ENCODE results near the gene RBL1. TPM values are rescaled to one million over a fixed set of nuclear protein-coding genes. Genes with fewer than 3 reads are reported as not detected.
"Not testable (repeated sequence)": the region's sequence is repeated elsewhere in the genome, so short reads cannot be mapped to it uniquely, and the experiment has no call there.

The RBL1 gene
- total RNA-seq, 1 donor from 2014 or later: 22.1 TPM

DNA sequence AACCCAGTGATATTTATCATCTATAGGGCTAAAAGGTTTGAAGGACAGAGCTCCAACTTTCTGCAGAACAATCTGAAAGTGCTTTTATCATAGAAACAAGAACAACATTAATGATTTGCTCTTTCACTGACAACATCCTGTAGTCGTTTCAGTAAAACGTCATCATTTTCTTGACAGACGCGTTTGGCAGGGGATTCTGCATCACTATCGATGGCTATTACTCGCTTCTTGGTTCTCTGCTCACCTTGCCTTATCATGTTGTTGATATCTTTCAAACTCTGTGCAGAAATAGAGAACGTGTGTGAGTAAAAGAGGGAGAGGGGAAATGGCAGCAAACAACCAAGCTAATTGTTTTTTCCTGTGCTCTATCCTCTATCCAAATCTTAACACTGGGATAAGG, 97.1 kb downstream of the RBL1 start:
- Mint-ChIP-seq H3K36me3 (peaks cover 57% of the 10 kb centered on the region), H3K27ac (no peak overlapping the region)

DNA sequence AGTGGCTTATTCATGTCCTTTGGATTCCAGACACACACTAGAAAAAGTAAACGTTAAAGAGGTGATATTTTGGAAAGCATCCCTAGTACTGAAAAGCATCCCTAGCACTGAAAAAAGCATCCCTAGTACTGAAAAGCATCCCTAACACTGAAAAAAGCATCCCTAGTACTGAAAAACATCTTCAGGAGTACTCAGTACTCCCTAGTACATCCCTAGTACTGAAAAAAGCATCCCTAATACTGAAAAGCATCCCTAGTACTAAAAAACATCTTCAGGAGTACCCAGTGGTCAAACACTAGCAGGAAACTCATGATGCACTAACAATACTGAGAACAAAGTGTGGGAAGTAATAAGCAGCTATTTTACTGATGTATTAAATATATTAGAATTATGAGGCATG, 98.7 kb downstream of the RBL1 start:
- Histone ChIP-seq H3K4me1 (no peaks in the 10 kb centered on the region), H3K79me2 (ENCODE audit: low read depth) (no peaks in the 10 kb centered on the region), H3K9me3 (ENCODE audit: low read depth) (peaks cover 5% of the 10 kb centered on the region), H3K4me2 (no peak overlapping the region), H3K27me3 (no peaks in the 10 kb centered on the region), H3F3A (ENCODE audit: low read depth) (no peaks in the 10 kb centered on the region), H3K36me3 (peaks cover 15% of the 10 kb centered on the region), H4K20me1 (ENCODE audit: low read depth) (no peaks in the 10 kb centered on the region), H3K27ac (no peak overlapping the region), H2AFZ (replicated peaks) (no peak overlapping the region), H3K9ac (no peak overlapping the region), H3K4me3 (no peak overlapping the region)
- Mint-ChIP-seq H3K4me3 (no peak overlapping the region), H3K36me3 (peaks cover 50% of the 10 kb centered on the region), H3K27ac (no peak overlapping the region), H3K27me3 (ENCODE audit: insufficient read depth, low read depth) (no peaks in the 10 kb centered on the region), H3K4me1 (no peaks in the 10 kb centered on the region), H3K9me3 (peaks cover 25% of the 10 kb centered on the region)
- TF ChIP-seq, protein P1, sequence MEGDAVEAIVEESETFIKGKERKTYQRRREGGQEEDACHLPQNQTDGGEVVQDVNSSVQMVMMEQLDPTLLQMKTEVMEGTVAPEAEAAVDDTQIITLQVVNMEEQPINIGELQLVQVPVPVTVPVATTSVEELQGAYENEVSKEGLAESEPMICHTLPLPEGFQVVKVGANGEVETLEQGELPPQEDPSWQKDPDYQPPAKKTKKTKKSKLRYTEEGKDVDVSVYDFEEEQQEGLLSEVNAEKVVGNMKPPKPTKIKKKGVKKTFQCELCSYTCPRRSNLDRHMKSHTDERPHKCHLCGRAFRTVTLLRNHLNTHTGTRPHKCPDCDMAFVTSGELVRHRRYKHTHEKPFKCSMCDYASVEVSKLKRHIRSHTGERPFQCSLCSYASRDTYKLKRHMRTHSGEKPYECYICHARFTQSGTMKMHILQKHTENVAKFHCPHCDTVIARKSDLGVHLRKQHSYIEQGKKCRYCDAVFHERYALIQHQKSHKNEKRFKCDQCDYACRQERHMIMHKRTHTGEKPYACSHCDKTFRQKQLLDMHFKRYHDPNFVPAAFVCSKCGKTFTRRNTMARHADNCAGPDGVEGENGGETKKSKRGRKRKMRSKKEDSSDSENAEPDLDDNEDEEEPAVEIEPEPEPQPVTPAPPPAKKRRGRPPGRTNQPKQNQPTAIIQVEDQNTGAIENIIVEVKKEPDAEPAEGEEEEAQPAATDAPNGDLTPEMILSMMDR (IDR thresholded peaks at IDR 0.05): no peak
- TF ChIP-seq EZH2phosphoT487 (IDR thresholded peaks at IDR 0.05) (no peak), EZH2 (IDR thresholded peaks at IDR 0.05) (no peak)
- no peak for DNase-seq (ENCODE audit: low spot score)

More for the DNA sequence above, 97.1 kb downstream of the RBL1 start:
- Histone ChIP-seq H3F3A (ENCODE audit: low read depth) (no peaks in the 10 kb centered on the region), H3K4me2 (no peak overlapping the region), H3K9ac (no peak overlapping the region), H3K4me3 (no peak overlapping the region), H3K4me1 (no peaks in the 10 kb centered on the region), H3K27me3 (no peaks in the 10 kb centered on the region), H3K9me3 (ENCODE audit: low read depth) (peaks cover 5% of the 10 kb centered on the region), H2AFZ (replicated peaks) (no peak overlapping the region), H3K36me3 (peaks cover 17% of the 10 kb centered on the region), H3K79me2 (ENCODE audit: low read depth) (no peaks in the 10 kb centered on the region), H3K27ac (no peak overlapping the region), H4K20me1 (ENCODE audit: low read depth) (no peaks in the 10 kb centered on the region)
- no peaks in the 10 kb centered on the region for H3K27me3 Mint-ChIP-seq (ENCODE audit: insufficient read depth, low read depth)
- no peak overlapping the region for H3K4me3 Mint-ChIP-seq
- peaks cover 18% of the 10 kb centered on the region for H3K9me3 Mint-ChIP-seq
- DNase-seq (ENCODE audit: low spot score): no peak
- no peaks in the 10 kb centered on the region for H3K4me1 Mint-ChIP-seq
- TF ChIP-seq, protein P1 (IDR thresholded peaks at IDR 0.05): no peak
- TF ChIP-seq EZH2phosphoT487 (IDR thresholded peaks at IDR 0.05): no peak
- no peak for TF ChIP-seq EZH2 (IDR thresholded peaks at IDR 0.05)

DNA sequence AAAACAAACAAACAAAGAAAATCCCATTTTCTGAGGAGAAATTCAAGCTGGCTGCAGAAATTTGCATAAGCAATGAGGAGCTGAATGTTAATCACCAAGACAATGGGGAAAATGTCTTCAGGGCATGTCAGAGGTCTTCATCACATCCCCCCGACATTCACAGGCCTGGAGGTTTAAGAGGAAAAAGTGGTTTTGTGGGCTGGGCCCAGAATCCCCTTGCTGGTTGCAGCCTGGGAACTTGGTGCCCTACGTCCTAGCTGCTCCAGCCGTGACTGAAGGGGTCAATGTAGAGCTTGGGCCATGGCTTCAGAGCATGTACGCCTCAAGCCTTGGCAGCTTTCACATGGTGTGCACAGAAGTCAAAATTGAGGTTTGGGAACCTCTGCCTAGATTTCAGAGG, 101.6 kb downstream of the RBL1 start:
- not testable (repeated sequence) for H3K4me3 ChIP-seq; H3K4me1 ChIP-seq; H3K79me2 ChIP-seq (ENCODE audit: low read depth); DNase-seq (ENCODE audit: low spot score); H3K9me3 ChIP-seq (ENCODE audit: low read depth); H3K4me2 ChIP-seq; H4K20me1 ChIP-seq (ENCODE audit: low read depth); H3K27ac Mint-ChIP-seq; H3K4me3 Mint-ChIP-seq; H3K4me1 Mint-ChIP-seq; H3K27me3 ChIP-seq; H3K9ac ChIP-seq; H2AFZ ChIP-seq (replicated peaks); H3F3A ChIP-seq (ENCODE audit: low read depth); H3K27ac ChIP-seq; H3K27me3 Mint-ChIP-seq (ENCODE audit: insufficient read depth, low read depth)
- Mint-ChIP-seq H3K9me3 (peaks cover 22% of the 10 kb centered on the region), H3K36me3 (peaks cover 48% of the 10 kb centered on the region)
- H3K36me3 ChIP-seq: peaks cover 15% of the 10 kb centered on the region

DNA sequence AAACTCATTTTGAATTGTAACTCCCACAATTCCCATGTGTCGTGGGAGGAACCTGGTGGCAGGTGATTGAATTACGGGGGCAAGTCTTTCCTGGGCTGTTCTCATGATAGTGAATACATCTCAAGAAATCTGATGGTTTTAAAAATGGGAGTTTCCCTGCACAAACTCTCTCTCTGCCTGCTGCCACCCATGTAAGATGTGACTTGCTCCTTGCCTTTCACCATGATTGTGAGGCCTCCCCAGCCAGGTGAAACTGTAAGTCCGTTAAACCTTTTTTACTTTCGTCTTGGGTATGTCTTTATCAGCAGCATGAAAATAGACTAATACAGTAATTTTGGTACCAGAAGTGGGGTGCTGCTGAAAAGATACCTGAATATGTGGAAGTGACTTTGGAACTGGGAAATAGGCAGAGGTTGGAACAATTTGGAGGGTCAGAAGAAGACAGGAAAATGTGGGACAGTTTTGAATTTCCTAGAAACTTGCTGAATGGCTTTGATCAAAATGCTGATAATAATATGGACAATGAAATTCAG, 102.9 kb downstream of the RBL1 start:
- no peak overlapping the region for H3K4me3 Mint-ChIP-seq
- peaks cover 19% of the 10 kb centered on the region for H3K9me3 Mint-ChIP-seq
- Histone ChIP-seq H3K9me3 (ENCODE audit: low read depth) (peaks cover 5% of the 10 kb centered on the region), H3K27ac (no peak overlapping the region), H3K9ac (no peak overlapping the region), H3K4me3 (no peak overlapping the region), H3K4me1 (no peaks in the 10 kb centered on the region), H3F3A (ENCODE audit: low read depth) (no peaks in the 10 kb centered on the region), H2AFZ (replicated peaks) (no peak overlapping the region), H3K4me2 (no peak overlapping the region), H3K27me3 (no peaks in the 10 kb centered on the region), H3K79me2 (ENCODE audit: low read depth) (no peaks in the 10 kb centered on the region), H3K36me3 (peaks cover 15% of the 10 kb centered on the region), H4K20me1 (ENCODE audit: low read depth) (no peaks in the 10 kb centered on the region)
- H3K4me1 Mint-ChIP-seq: peaks cover 5% of the 10 kb centered on the region
- peaks cover 40% of the 10 kb centered on the region for H3K36me3 Mint-ChIP-seq
- TF ChIP-seq, protein P1 (IDR thresholded peaks at IDR 0.05): no peak
- H3K27ac Mint-ChIP-seq: no peak overlapping the region
- DNase-seq (ENCODE audit: low spot score): no peak
- H3K27me3 Mint-ChIP-seq (ENCODE audit: insufficient read depth, low read depth): peaks cover 8% of the 10 kb centered on the region
